GM12878 (cell line): Measurements from ENCODE around the gene MEIS1. TPM values are rescaled to one million over a fixed set of nuclear protein-coding genes. Genes with fewer than 3 reads are reported as not detected.
A peak's percentile ranks its signal among the peaks of the same experiment; 100 is the strongest.

Experiments
- ATAC-seq: fragments of 200-7000 bp; cut with Tn5 transposase; 3 replicates; pipeline ENCODE4 v1.9.1; 2020; ENCODE audit warnings: mild to moderate bottlenecking, moderate library complexity
- BruUV-seq: library from RNA; stranded (reverse); fragments of 400-500 nt; replicated peaks from 2 replicates; lab custom pipeline; 2021; lab: Mats Ljungman, UMichigan
- CTCF ChIA-PET: fragments of 300-600 bp; sonication (Branson Sonifier 250); formaldehyde crosslinking; extraction: SDS; loops from one replicate; lab custom pipeline; 2021; ENCODE audit warnings: inconsistent platforms; lab: Yijun Ruan, JAX
- POLR2A ChIA-PET: fragments of 350-600 bp; formaldehyde crosslinking; extraction: SDS; loops from one replicate; lab custom pipeline; 2021; ENCODE audit warnings: inconsistent platforms; lab: Charles Lee
- RAD21 ChIA-PET: fragments of 300-600 bp; sonication (Branson Sonifier 250); formaldehyde crosslinking; loops from one replicate; lab custom pipeline; 2023; ENCODE audit warnings: antibody characterized with exemption; ENCODE audit not compliant: unreplicated experiment; lab: Charles Lee
- SMC1A ChIA-PET: fragments of 300-600 bp; sonication (Branson Sonifier 250); formaldehyde crosslinking; loops from one replicate; lab custom pipeline; 2023; ENCODE audit not compliant: unreplicated experiment, uncharacterized antibody; lab: Charles Lee
- DNase-seq: peaks from one replicate; pipeline ENCODE4 v3.0.0-alpha.2; 2011; ENCODE audit warnings: low read depth, low spot score
- FAIRE-seq: peaks from 3 replicates; lab custom pipeline; 2011; peaks lifted over from hg19 to GRCh38; lab: Jason Lieb, UNC
- H2AFZ ChIP-seq: 2 replicates; pipeline ENCODE4 v1.6.0; 2011; ENCODE audit warnings: low read depth, low read length, control low read depth; ENCODE audit not compliant: control insufficient read depth
- H3K27ac ChIP-seq: 2 replicates; pipeline ENCODE4 v1.5.1; 2011; ENCODE audit warnings: control low read depth; ENCODE audit not compliant: control insufficient read depth, insufficient read depth
- H3K27me3 ChIP-seq, 2 experiments: replicated peaks in 1 of 2; 2 replicates each; pipeline versions ENCODE4 v1.6.0 to v1.6.1; 2011; ENCODE audit warnings: low read length in 1 of 2; ENCODE audit not compliant: control insufficient read depth in 2 of 2, insufficient read depth in 2 of 2
- H3K36me3 ChIP-seq, 2 experiments: 2 replicates each; pipeline ENCODE4 v1.5.1; 2011; ENCODE audit warnings: low read length in 1 of 2; ENCODE audit not compliant: control insufficient read depth in 2 of 2, insufficient read depth in 2 of 2
- H3K4me1 ChIP-seq: 2 replicates; pipeline ENCODE4 v1.6.1; 2011; ENCODE audit warnings: mild to moderate bottlenecking, low read length, moderate library complexity, mixed read lengths; ENCODE audit not compliant: control insufficient read depth, insufficient read depth
- H3K4me2 ChIP-seq: 2 replicates; pipeline ENCODE4 v1.6.0; 2011; ENCODE audit warnings: control low read depth; ENCODE audit not compliant: control insufficient read depth, insufficient read depth
- H3K4me3 ChIP-seq: fragments of 200-600 bp; sonication (generic); 2 replicates; pipeline ENCODE4 v1.5.1; 2016
- H3K79me2 ChIP-seq: 2 replicates; pipeline ENCODE4 v1.6.0; 2011; ENCODE audit warnings: low read length; ENCODE audit not compliant: control insufficient read depth, insufficient read depth
- H3K9ac ChIP-seq: 2 replicates; pipeline ENCODE4 v1.8.0; 2011; ENCODE audit warnings: low read length, control low read depth, mixed read lengths; ENCODE audit not compliant: control insufficient read depth, insufficient read depth
- H3K9me3 ChIP-seq: replicated peaks from 3 replicates; pipeline ENCODE4 v1.5.1; 2011; ENCODE audit warnings: mild to moderate bottlenecking, low read length; ENCODE audit not compliant: control insufficient read depth, insufficient read depth
- H4K20me1 ChIP-seq: 2 replicates; pipeline ENCODE4 v1.6.0; 2011; ENCODE audit not compliant: control insufficient read depth, insufficient read depth
- BCL11A ChIP-seq: IDR thresholded peaks from 2 replicates; pipeline ENCODE4 v1.6.1; 2011; ENCODE audit warnings: low read depth, low read length
- BRCA1 ChIP-seq: IDR thresholded peaks from 2 replicates; pipeline ENCODE4 v1.6.1; 2011; ENCODE audit warnings: low read depth, low read length, improper control_type of control experiment
- CBX3 ChIP-seq: fragments of 200-600 bp; sonication (generic); IDR thresholded peaks from 2 replicates; pipeline ENCODE4 v1.6.1; 2016; ENCODE audit warnings: low read depth, borderline replicate concordance
- CREM ChIP-seq: IDR thresholded peaks from 2 replicates; pipeline ENCODE4 v1.6.1; 2014; ENCODE audit warnings: antibody characterized with exemption, low read depth
- EED ChIP-seq: sonication (generic); IDR thresholded peaks from 2 replicates; pipeline ENCODE4 v1.6.1; 2016; ENCODE audit warnings: antibody characterized with exemption, low read depth
- ESRRA ChIP-seq: IDR thresholded peaks from 2 replicates; pipeline ENCODE4 v1.6.1; 2012; ENCODE audit warnings: mild to moderate bottlenecking, low read length, improper control_type of control experiment
- ETV6 ChIP-seq, 2 experiments: fragments of 450-650 bp in 1 of 2; IDR thresholded peaks in 1 of 2; conservative IDR thresholded peaks in 1 of 2; 2 replicates each; pipeline ENCODE4 v1.6.1; 2014; ENCODE audit warnings: antibody characterized with exemption in 1 of 2, borderline replicate concordance in 1 of 2, low read depth in 1 of 2, mild to moderate bottlenecking in 1 of 2, moderate library complexity in 1 of 2
- FOXK2 ChIP-seq: fragments of 450-650 bp; IDR thresholded peaks from 2 replicates; pipeline ENCODE4 v1.6.1; 2017; ENCODE audit warnings: mild to moderate bottlenecking, moderate library complexity
- GABPA ChIP-seq: IDR thresholded peaks from 2 replicates; pipeline ENCODE4 v1.6.1; 2014; ENCODE audit warnings: antibody characterized with exemption, low read depth, mild to moderate bottlenecking, inconsistent platforms
- HDAC6 ChIP-seq: fragments of 200-600 bp; sonication (generic); IDR thresholded peaks from one replicate; pipeline ENCODE4 v1.8.0; 2017; ENCODE audit warnings: antibody characterized with exemption; ENCODE audit not compliant: unreplicated experiment
- JUNB ChIP-seq: IDR thresholded peaks from 2 replicates; pipeline ENCODE4 v1.6.1; 2016; ENCODE audit warnings: antibody characterized with exemption, mild to moderate bottlenecking
- MTA3 ChIP-seq: IDR thresholded peaks from 2 replicates; pipeline ENCODE4 v1.6.1; 2012; ENCODE audit warnings: low read length, inconsistent platforms, borderline replicate concordance
- NFIC ChIP-seq: IDR thresholded peaks from 2 replicates; pipeline ENCODE4 v1.6.1; 2012; ENCODE audit warnings: low read depth, mild to moderate bottlenecking, inconsistent platforms, low read length, moderate library complexity
- NFXL1 ChIP-seq: fragments of 450-650 bp; IDR thresholded peaks from 2 replicates; pipeline ENCODE4 v1.6.1; 2017; ENCODE audit warnings: antibody characterized with exemption, mild to moderate bottlenecking, borderline replicate concordance
- PAX8 ChIP-seq: fragments of 450-650 bp; IDR thresholded peaks from 2 replicates; pipeline ENCODE4 v1.6.1; 2017; ENCODE audit warnings: mild to moderate bottlenecking, moderate library complexity
- POLR2AphosphoS5 ChIP-seq: IDR thresholded peaks from 2 replicates; pipeline ENCODE4 v1.6.1; 2011; ENCODE audit warnings: mild to moderate bottlenecking, low read length, inconsistent platforms
- RFX5 ChIP-seq: IDR thresholded peaks from 2 replicates; pipeline ENCODE4 v1.6.1; 2011; ENCODE audit warnings: low read depth, low read length, improper control_type of control experiment
- SIN3A ChIP-seq: IDR thresholded peaks from 2 replicates; pipeline ENCODE4 v1.6.1; 2012; ENCODE audit warnings: low read depth, low read length, improper control_type of control experiment
- SMARCA5 ChIP-seq: fragments of 450-650 bp; IDR thresholded peaks from 2 replicates; pipeline ENCODE4 v1.6.1; 2017; ENCODE audit warnings: mild to moderate bottlenecking
- SRF ChIP-seq, 2 experiments: IDR thresholded peaks; 2 replicates each; pipeline ENCODE4 v1.6.1; 2011; ENCODE audit warnings: low read depth in 2 of 2, low read length in 2 of 2, mild to moderate bottlenecking in 1 of 2, moderate library complexity in 1 of 2
- ZNF384 ChIP-seq: IDR thresholded peaks from 2 replicates; pipeline ENCODE4 v1.6.1; 2012; ENCODE audit warnings: low read depth, mild to moderate bottlenecking, low read length, improper control_type of control experiment, borderline replicate concordance
- WGBS: methylation state at CpG from one replicate; pipeline ENCODE4 v1.1.6; 2016; ENCODE audit warnings: low lambda C conversion rate; ENCODE audit not compliant: insufficient replicate concordance, insufficient coverage; ENCODE audit errors: missing lambda C conversion rate; 5-methylcytosine and 5-hydroxymethylcytosine counted together
- in situ Hi-C: fragments of 300-500 bp; cut with MboI; formaldehyde crosslinking; loops from 9 replicates; pipeline ENCODE4 v1.14.3; 2018; ENCODE audit warnings: mixed read lengths
- intact Hi-C: fragments of 100-400 bp; cut with micrococcal nuclease; formaldehyde crosslinking; loops from one replicate; pipeline ENCODE4 v1.14.2; 2022; ENCODE audit not compliant: unreplicated experiment
- polyA plus RNA-seq, 11 experiments: library from polyadenylated mRNA; depleted of rRNA in 4 of 11; unstranded in 6 of 11; stranded (reverse) in 5 of 11; fragments of >200 nt; fragmentation: Nextera tagmentation in 4 of 11; fragmentation: Illumina TruSeq in 1 of 11; extraction: Ambion mirVana in 4 of 11; extraction: Trizol in 1 of 11; gene quantifications; 1 replicate in 1 of 11; 2 replicates in 10 of 11; pipeline versions ENCODE4 v1.2.1 to v1.2.3, GENCODE V29; 2011 to 2016; ENCODE audit warnings: inconsistent platforms in 2 of 11, missing spikeins in 2 of 11, low read depth in 1 of 11
- total RNA-seq, 4 experiments: library from RNA; depleted of rRNA in 3 of 4; stranded (reverse); fragments of >200 nt in 3 of 4; fragmentation: Illumina TruSeq in 1 of 4; extraction: Trizol in 1 of 4; gene quantifications; 2 replicates each; pipeline versions ENCODE4 v1.2.1 to v1.2.3, GENCODE V29; 2013 to 2021
- TF ChIP-seq, protein P1 (sequence below): IDR thresholded peaks from 2 replicates; pipeline ENCODE4 v1.6.1; 2012; ENCODE audit warnings: mild to moderate bottlenecking, low read depth, low read length

Gene MEIS1
- total and polyA plus RNA-seq, 10 of the 15 experiments (the other 5 are each of a cell fraction or from before 2014, with no cell fraction given) = 0.04 to 0.31 (median 0.14) TPM; not detected in 6

DNA sequence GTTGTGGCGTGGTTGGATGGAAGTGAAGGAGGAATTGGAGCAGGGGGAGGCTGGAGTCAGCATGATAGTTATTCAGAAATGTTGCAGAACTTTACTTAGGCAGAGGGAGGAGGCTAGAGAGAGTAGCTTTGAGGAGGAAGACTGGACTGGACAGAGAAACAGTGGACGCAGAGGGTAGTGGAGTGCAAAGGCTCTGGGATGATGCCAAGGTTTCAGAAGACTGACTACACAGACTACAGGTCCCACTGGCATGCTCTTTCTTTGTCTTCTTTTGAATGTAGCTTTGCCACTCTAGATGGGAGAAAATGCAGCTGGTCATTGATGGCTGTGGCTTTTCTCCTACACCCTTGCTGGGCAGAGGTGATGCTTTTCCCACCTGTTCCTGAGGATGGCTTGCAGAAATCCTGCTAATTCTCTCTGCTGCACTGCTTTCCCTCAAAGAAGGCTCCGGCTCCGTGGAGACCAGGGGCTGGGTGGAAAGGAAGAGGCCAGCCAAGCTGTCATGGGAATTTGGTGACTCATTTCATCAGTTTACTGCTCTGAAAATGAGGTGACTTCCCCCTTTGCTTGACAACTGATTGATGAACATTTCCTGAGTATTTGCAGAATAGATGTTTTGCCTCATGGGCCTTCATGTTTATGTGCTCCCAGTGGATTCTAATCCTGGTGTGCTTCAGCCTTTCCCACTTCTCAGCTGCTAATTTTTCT, 42.4 kb downstream of the MEIS1 start:
- CTCF ChIA-PET = no interaction called here
- Histone ChIP-seq H3K9me3 (no peaks in the 10 kb centered on the region), H4K20me1 (no peaks in the 10 kb centered on the region), H3K4me2 (no peak overlapping the region), H3K36me3 (no peaks in the 10 kb centered on the region), H3K27ac (no peak overlapping the region), H3K27me3 (no peaks in the 10 kb centered on the region), H2AFZ (no peak overlapping the region), H3K4me3 (no peak overlapping the region), H3K4me1 (no peaks in the 10 kb centered on the region), H3K9ac (no peak overlapping the region), H3K79me2 (no peaks in the 10 kb centered on the region)
- no TSS peak for BruUV-seq
- 0% methylated on average over 4 of the region's 4 CpGs for WGBS
- ATAC-seq (no peak), DNase-seq (no peak), FAIRE-seq (no peak)
- TF ChIP-seq EED (peak; percentile 92), PAX8 (no peak), FOXK2 (no peak), SRF (IDR thresholded peaks at IDR 0.05; ENCODE audit: low read depth in 2 of 2, low read length in 2 of 2) (0 out of 4 replicates have a peak, but pooled peaks of 1 of the 2 experiments have one; percentile 13), ESRRA (no peak), ETV6 (conservative IDR thresholded peaks at IDR 0.05 in 1 of 2, IDR thresholded peaks at IDR 0.05 in 1 of 2; ENCODE audit: borderline replicate concordance in 1 of 2, low read depth in 1 of 2) (peak in 1 of 2 experiments; percentile 85; a peak in 2 of 4 replicates), SMARCA5 (no peak), BCL11A (no peak), CREM (peak; percentile 42; the same call in 1 of the 2 replicates), NFXL1 (no peak), POLR2AphosphoS5 (no peak), MTA3 (no peak), NFIC (peak; percentile 46; the same call in 1 of the 2 replicates), SIN3A (no peak), HDAC6 (no peak), JUNB (peak; percentile 90), CBX3 (no peak), ZNF384 (no peak), GABPA (no peak), RFX5 (no peak), BRCA1 (no peak)
- TF ChIP-seq, protein P1, sequence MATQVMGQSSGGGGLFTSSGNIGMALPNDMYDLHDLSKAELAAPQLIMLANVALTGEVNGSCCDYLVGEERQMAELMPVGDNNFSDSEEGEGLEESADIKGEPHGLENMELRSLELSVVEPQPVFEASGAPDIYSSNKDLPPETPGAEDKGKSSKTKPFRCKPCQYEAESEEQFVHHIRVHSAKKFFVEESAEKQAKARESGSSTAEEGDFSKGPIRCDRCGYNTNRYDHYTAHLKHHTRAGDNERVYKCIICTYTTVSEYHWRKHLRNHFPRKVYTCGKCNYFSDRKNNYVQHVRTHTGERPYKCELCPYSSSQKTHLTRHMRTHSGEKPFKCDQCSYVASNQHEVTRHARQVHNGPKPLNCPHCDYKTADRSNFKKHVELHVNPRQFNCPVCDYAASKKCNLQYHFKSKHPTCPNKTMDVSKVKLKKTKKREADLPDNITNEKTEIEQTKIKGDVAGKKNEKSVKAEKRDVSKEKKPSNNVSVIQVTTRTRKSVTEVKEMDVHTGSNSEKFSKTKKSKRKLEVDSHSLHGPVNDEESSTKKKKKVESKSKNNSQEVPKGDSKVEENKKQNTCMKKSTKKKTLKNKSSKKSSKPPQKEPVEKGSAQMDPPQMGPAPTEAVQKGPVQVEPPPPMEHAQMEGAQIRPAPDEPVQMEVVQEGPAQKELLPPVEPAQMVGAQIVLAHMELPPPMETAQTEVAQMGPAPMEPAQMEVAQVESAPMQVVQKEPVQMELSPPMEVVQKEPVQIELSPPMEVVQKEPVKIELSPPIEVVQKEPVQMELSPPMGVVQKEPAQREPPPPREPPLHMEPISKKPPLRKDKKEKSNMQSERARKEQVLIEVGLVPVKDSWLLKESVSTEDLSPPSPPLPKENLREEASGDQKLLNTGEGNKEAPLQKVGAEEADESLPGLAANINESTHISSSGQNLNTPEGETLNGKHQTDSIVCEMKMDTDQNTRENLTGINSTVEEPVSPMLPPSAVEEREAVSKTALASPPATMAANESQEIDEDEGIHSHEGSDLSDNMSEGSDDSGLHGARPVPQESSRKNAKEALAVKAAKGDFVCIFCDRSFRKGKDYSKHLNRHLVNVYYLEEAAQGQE = no peak
- intact Hi-C loops = no loop called here
- SMC1A ChIA-PET = no interaction called here
- RAD21 ChIA-PET = no interaction called here
- in situ Hi-C loops = no loop called here
- POLR2A ChIA-PET = no interaction called here
